Testis (tissue), 3 donors: ENCODE results near the gene PLAGL1. TPM values are rescaled to one million over a fixed set of nuclear protein-coding genes. Genes with fewer than 3 reads are reported as not detected.

Source experiments
- DNase-seq: peaks from one replicate; pipeline ENCODE4 v3.0.0-alpha.2; 2019
- H3K27ac ChIP-seq, 2 donors: fragments of 200-600 bp; sonication (generic); one replicate each; pipeline ENCODE4 v1.5.1; 2019
- H3K27me3 ChIP-seq: fragments of 200-600 bp; sonication (generic); one replicate; pipeline ENCODE4 v1.5.1; 2019
- H3K36me3 ChIP-seq: fragments of 200-600 bp; sonication (generic); one replicate; pipeline ENCODE4 v1.5.1; 2017; ENCODE audit warnings: low read depth; ENCODE audit errors: missing control alignments
- H3K4me1 ChIP-seq: fragments of 200-600 bp; sonication (generic); one replicate; pipeline ENCODE4 v1.5.1; 2019
- H3K4me3 ChIP-seq, 2 donors: fragments of 200-600 bp; sonication (generic); one replicate each; pipeline ENCODE4 v1.5.1; 2017 to 2019
- H3K9me3 ChIP-seq: fragments of 200-600 bp; sonication (generic); one replicate; pipeline ENCODE4 v1.5.1; 2017
- CTCF ChIP-seq, 3 experiments: fragments of 450-650 bp in 2 of 3; fragments of 200-600 bp in 1 of 3; sonication (generic) in 1 of 3; IDR thresholded peaks; one replicate each; pipeline ENCODE4 v1.5.1; 2016 to 2019; ENCODE audit warnings: antibody characterized with exemption in 3 of 3, mild to moderate bottlenecking in 2 of 3, moderate library complexity in 1 of 3
- POLR2A ChIP-seq: fragments of 450-650 bp; IDR thresholded peaks from one replicate; pipeline ENCODE4 v1.6.1; 2017; ENCODE audit warnings: antibody characterized with exemption, mild to moderate bottlenecking, moderate library complexity
- WGBS, 2 donors: methylation state at CpG; one replicate each; pipeline ENCODE4 v1.1.5; 2018; 5-methylcytosine and 5-hydroxymethylcytosine counted together
- intact Hi-C: fragments of 100-400 bp; cut with DNase I; formaldehyde crosslinking; loops from one replicate; pipeline ENCODE4 v1.15.1; 2023; ENCODE audit warnings: low total_unique reads
- polyA plus RNA-seq: library from polyadenylated mRNA; stranded (reverse); fragments of 350-450 nt; fragmentation: Illumina TruSeq; extraction: RNeasy Lipid Tissue Mini Kit (QIAGEN cat#74804); gene quantifications from one replicate; pipeline ENCODE4 v1.2.3, GENCODE V29; 2014; ENCODE audit warnings: low read depth, low replicate concordance; ENCODE audit not compliant: insufficient read depth
- total RNA-seq, 2 donors: library from RNA; depleted of rRNA; stranded (reverse); fragments of >200 nt; gene quantifications; one replicate each; pipeline ENCODE4 v1.2.3, GENCODE V29; 2016

Gene PLAGL1
- total and polyA plus RNA-seq, 3 donors from 2014 or later = 16.2 to 31.3 (median 17.4) TPM

GRCh38 chr6:144035416-144035815, 27.4 kb upstream of the PLAGL1 start:
- no peaks in the 10 kb centered on the region for H3K36me3 ChIP-seq
- no peaks in the 10 kb centered on the region for H3K27me3 ChIP-seq
- WGBS, 2 donors = 84 to 88% methylated on average over 4 of the region's 4 CpGs
- H3K4me1 ChIP-seq = no peaks in the 10 kb centered on the region
- no peak for DNase-seq
- no peak overlapping the region for H3K27ac ChIP-seq
- no peak for TF ChIP-seq CTCF (IDR thresholded peaks at IDR 0.05)
- no peak for TF ChIP-seq POLR2A
- intact Hi-C loops = no loop called here
- no peak overlapping the region for H3K4me3 ChIP-seq
- H3K9me3 ChIP-seq = no peaks in the 10 kb centered on the region

GRCh38 chr6:144033816-144034735, 26.0 kb upstream of the PLAGL1 start:
- Histone ChIP-seq H3K27ac (no peak overlapping the region), H3K36me3 (no peaks in the 10 kb centered on the region), H3K27me3 (no peaks in the 10 kb centered on the region), H3K4me1 (no peaks in the 10 kb centered on the region), H3K4me3 (no peak overlapping the region), H3K9me3 (no peaks in the 10 kb centered on the region)
- WGBS, 2 donors = 61 to 70% methylated on average over 4 of the region's 4 CpGs
- intact Hi-C loops = no loop called here
- TF ChIP-seq POLR2A = no peak
- TF ChIP-seq CTCF (IDR thresholded peaks at IDR 0.05) = no peak
- DNase-seq = no peak

GRCh38 chr6:144029452-144029851, 21.4 kb upstream of the PLAGL1 start:
- intact Hi-C loops = no loop called here
- no peak overlapping the region for H3K4me3 ChIP-seq
- no peaks in the 10 kb centered on the region for H3K27me3 ChIP-seq
- TF ChIP-seq POLR2A (no peak), CTCF (IDR thresholded peaks at IDR 0.05) (no peak)
- no peaks in the 10 kb centered on the region for H3K36me3 ChIP-seq
- no peak for DNase-seq
- WGBS, 2 donors = 79 to 83% methylated on average over 3 of the region's 3 CpGs
- no peak overlapping the region for H3K27ac ChIP-seq
- no peaks in the 10 kb centered on the region for H3K4me1 ChIP-seq
- H3K9me3 ChIP-seq = no peaks in the 10 kb centered on the region

GRCh38 chr6:144027932-144028587, 20.0 kb upstream of the PLAGL1 start:
- intact Hi-C loops = no loop called here
- H3K4me3 ChIP-seq = no peak overlapping the region
- no peaks in the 10 kb centered on the region for H3K36me3 ChIP-seq
- TF ChIP-seq POLR2A (no peak), CTCF (IDR thresholded peaks at IDR 0.05) (no peak)
- H3K27me3 ChIP-seq = no peaks in the 10 kb centered on the region
- H3K4me1 ChIP-seq = no peaks in the 10 kb centered on the region
- no peak overlapping the region for H3K27ac ChIP-seq
- H3K9me3 ChIP-seq = no peaks in the 10 kb centered on the region
- DNase-seq = no peak
